ENCODE results near the gene MOV10L1. TPM values are rescaled to one million over a fixed set of nuclear protein-coding genes. Genes with fewer than 3 reads are reported as not detected.

MOV10L1 gene
- total and polyA plus RNA-seq, 12 donors: 0.16 to 0.42 (median 0.26) TPM; not detected in 8

DNA sequence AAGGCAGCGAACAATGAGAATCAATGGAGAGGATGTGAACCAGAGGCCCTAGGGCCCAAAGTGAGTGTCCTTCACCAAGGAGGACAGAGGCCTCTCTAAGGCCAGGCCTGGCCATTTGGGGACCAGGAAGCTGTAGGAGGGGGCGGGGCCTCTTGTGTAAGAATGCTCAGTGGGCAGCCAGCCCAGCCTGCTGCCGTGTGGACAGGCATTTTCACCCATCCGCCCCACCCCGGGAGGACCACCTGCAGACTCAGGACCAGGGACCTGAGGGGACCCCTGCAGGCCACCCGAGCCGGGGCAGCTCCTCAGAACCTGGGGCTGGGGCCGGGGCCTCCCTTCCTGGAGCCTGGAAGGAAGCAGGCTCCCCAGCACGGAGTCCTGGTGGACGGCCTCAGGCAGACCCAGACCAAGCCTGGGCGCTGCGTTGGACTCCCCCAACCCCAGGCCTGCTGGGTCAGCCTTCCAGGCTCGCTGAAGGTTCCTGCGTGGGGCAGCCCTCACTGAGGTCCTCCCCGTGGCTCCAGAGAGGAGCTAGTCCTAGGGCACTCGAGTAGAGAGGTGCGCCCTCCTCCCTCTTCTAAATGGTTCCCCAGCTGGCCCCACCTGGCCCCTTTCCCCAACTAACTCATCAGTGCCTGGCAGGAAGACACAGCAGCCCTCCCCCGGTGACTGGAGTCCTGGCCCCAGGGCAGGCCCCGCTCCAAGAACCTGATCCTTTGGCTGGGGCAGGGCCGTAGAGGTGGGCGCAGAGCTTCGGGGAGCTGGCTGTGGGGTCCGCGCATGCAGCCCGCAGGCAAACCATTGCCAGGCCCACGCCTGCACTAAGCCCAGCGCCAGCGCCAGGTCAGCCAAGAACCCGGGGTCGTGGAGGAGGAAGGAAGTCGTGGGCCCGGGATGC, 94.4 kb downstream of the MOV10L1 start:
- Histone ChIP-seq H3K27me3 (peaks cover 0 to 10% (median 6%) of the 10 kb centered on the region in 7 donors), H3K4me1 (peaks cover 12 to 48% (median 44%) of the 10 kb centered on the region in 9 donors), H3K27ac (peak overlapping the region in 9 of 10 donors; percentile 10 to 91 (median 53)), H3K4me3 (peak overlapping the region in 9 of 10 donors; percentile 49 to 78 (median 72)), H3K36me3 (peaks cover 0 to 5% (median 0%) of the 10 kb centered on the region in 9 donors), H3K9me3 (no peaks in the 10 kb centered on the region)
- peak; percentile 23 to 66 (median 47) for ATAC-seq
- DNase-seq: peak; percentile 77 to 78
- TF ChIP-seq, protein P1, sequence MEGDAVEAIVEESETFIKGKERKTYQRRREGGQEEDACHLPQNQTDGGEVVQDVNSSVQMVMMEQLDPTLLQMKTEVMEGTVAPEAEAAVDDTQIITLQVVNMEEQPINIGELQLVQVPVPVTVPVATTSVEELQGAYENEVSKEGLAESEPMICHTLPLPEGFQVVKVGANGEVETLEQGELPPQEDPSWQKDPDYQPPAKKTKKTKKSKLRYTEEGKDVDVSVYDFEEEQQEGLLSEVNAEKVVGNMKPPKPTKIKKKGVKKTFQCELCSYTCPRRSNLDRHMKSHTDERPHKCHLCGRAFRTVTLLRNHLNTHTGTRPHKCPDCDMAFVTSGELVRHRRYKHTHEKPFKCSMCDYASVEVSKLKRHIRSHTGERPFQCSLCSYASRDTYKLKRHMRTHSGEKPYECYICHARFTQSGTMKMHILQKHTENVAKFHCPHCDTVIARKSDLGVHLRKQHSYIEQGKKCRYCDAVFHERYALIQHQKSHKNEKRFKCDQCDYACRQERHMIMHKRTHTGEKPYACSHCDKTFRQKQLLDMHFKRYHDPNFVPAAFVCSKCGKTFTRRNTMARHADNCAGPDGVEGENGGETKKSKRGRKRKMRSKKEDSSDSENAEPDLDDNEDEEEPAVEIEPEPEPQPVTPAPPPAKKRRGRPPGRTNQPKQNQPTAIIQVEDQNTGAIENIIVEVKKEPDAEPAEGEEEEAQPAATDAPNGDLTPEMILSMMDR (IDR thresholded peaks at IDR 0.05): peak in 1 of 9 donors; percentile 4
- intact Hi-C loops (cut with DNase I): no loop called here
- 42 to 44% methylated on average over 31 to 32 of the region's 32 CpGs for WGBS, 2 donors

DNA sequence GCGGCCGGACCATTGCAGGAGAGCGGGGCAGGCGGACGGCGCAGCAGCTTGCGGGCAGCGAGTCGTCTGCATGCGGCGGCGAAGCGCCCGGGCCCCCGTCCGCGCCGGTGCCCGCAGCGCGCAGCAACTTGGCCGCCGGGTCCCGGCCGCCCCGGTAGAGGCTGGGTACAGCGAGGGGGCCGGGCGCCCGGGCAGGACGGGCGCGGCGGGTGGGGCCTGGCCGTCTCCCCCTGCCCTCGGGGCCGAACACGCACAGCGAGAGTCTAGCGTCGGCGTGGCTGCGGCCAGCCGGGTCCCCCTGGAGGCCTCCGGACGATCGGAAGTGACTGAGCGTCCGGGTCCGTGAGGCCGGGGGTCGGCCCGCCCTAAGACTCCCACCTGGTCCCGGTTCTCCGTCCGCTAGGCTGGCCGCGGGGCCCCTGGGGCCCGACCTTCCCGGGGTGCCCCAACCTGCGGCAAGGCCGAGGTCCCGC, 95.1 kb downstream of the MOV10L1 start:
- peaks cover 15 to 55% (median 50%) of the 10 kb centered on the region in 9 donors for H3K4me1 ChIP-seq
- DNase-seq (peak in 1 of 2 donors; percentile 24), ATAC-seq (peak in 4 of 8 donors; percentile 2 to 4 (median 3))
- TF ChIP-seq, protein P1 (IDR thresholded peaks at IDR 0.05): no peak
- WGBS, 2 donors: 12 to 22% methylated on average over 40 to 63 of the region's 63 CpGs
- no peaks in the 10 kb centered on the region for H3K9me3 ChIP-seq
- H3K27me3 ChIP-seq: peaks cover 0 to 7% (median 0%) of the 10 kb centered on the region in 7 donors
- H3K4me3 ChIP-seq: peak overlapping the region; percentile 43 to 78 (median 70)
- intact Hi-C loops (cut with DNase I): no loop called here
- H3K36me3 ChIP-seq: peaks cover 0 to 6% (median 0%) of the 10 kb centered on the region in 9 donors
- peak overlapping the region in 9 of 10 donors; percentile 18 to 91 (median 58) for H3K27ac ChIP-seq

DNA sequence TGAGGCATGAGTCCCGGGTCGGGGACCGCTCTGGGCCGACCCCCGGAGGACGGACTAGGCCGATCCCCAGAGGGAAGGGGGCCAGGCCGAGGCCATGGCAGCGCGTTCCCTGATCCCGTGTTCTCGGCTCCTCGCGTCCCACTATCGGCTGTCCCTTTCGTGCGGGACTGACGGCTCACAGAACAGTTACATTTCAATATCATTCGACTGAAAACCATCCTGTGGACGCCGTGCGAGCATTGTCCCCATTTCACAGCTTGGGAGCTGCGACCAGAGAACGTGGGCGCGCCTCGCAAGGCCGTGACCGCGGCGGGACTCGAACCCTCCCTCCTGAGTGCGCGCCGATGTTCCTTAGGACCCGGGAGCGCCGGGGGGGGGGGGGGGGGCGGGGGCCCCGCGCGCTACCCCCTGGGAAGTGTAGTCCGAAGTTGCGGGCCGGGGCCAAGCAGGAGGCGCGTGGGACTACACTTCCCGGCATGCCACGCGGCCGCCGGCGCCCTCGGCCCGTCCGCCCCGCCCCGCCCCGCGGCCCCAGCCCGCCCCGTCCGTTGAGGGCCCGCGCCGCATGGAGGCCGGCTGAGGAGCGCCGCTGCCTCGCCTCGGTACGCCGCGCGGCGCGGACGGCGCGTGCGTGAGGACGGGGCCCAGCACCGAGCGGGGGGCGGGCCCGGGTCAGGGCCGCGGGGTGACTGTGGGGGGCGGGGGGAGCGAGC, 95.7 kb downstream of the MOV10L1 start, which contains the start of gene TRABD:
TSS of gene TRABD (plus strand) at position 539 of the 713 bp plus-strand sequence. CDS start 7,148 bp downstream, outside the sequence.
- Histone ChIP-seq H3K36me3 (peaks cover 0 to 6% (median 0%) of the 10 kb centered on the region in 9 donors), H3K4me3 (peak within 1 kb of the TSS; percentile 50 to 78 (median 72)), H3K27me3 (peaks cover 0 to under 1% (median 0%) of the 10 kb centered on the region in 7 donors), H3K27ac (peak within 1 kb of the TSS in 9 of 10 donors; percentile 52 to 94 (median 71)), H3K9me3 (no peaks in the 10 kb centered on the region), H3K4me1 (peaks cover 15 to 61% (median 56%) of the 10 kb centered on the region in 9 donors)
- 1 to 3% methylated on average over 47 to 88 of the region's 90 CpGs for WGBS, 2 donors
- TF ChIP-seq, protein P1 (IDR thresholded peaks at IDR 0.05): no peak
- ATAC-seq (peak; percentile 70 to 91 (median 83)), DNase-seq (peak; percentile 89 to 92)
- intact Hi-C loops (cut with DNase I): no loop called here

Measured in heart right ventricle (tissue), 16 donors.